ENCODE data around the gene KIF9.
"Not testable (repeated sequence)": the region's sequence is repeated elsewhere in the genome, so short reads cannot be mapped to it uniquely, and the experiment has no call there.

Gene KIF9, protein sequence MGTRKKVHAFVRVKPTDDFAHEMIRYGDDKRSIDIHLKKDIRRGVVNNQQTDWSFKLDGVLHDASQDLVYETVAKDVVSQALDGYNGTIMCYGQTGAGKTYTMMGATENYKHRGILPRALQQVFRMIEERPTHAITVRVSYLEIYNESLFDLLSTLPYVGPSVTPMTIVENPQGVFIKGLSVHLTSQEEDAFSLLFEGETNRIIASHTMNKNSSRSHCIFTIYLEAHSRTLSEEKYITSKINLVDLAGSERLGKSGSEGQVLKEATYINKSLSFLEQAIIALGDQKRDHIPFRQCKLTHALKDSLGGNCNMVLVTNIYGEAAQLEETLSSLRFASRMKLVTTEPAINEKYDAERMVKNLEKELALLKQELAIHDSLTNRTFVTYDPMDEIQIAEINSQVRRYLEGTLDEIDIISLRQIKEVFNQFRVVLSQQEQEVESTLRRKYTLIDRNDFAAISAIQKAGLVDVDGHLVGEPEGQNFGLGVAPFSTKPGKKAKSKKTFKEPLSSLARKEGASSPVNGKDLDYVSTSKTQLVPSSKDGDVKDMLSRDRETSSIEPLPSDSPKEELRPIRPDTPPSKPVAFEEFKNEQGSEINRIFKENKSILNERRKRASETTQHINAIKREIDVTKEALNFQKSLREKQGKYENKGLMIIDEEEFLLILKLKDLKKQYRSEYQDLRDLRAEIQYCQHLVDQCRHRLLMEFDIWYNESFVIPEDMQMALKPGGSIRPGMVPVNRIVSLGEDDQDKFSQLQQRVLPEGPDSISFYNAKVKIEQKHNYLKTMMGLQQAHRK

DNA sequence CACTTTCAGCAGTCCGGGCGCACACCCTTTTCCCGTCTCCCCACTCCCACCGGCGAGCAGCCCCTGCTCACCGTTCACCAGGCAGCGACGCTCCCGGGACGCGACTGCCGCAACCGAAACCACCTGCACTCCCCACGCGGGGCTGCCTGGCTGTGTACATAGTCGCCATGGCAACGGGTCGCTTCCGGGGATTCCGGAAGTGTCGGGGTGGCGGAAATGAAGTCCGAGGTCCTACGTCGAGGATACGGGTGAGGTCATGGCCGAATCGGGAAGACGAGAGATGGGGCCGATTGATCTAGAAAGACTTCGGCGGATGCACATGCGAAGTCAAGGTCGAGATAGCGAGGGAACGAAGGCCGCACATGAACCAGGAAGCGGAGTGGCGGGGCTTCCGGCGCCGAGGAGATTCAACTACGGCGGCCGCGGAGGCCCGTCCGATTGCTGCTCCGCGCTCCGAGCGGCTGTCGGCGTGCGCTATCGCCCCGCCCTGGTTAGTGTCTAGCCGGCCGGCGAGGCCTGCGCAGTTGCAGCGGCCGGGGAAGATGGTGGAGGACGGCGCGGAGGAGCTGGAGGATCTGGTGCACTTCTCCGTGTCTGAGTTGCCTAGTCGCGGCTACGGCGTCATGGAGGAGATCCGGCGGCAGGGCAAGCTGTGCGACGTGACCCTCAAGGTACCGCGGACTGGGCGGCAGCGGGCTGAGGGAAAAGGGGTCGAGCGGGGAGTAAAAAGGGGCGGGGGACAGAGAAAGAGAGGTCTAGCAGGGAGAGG, at the start of gene KIF9, which contains the start of gene KLHL18:
Gene KIF9 (minus strand): TSS at position 376 of the 769 bp plus-strand sequence. CDS start 5,425 bp downstream, outside the sequence.
Gene KLHL18 (plus strand): TSS at position 521 of the 769 bp plus-strand sequence. CDS start 22 bp downstream, at position 543.
- DNase-seq (ENCODE audit: low spot score) = peak; percentile 97

DNA sequence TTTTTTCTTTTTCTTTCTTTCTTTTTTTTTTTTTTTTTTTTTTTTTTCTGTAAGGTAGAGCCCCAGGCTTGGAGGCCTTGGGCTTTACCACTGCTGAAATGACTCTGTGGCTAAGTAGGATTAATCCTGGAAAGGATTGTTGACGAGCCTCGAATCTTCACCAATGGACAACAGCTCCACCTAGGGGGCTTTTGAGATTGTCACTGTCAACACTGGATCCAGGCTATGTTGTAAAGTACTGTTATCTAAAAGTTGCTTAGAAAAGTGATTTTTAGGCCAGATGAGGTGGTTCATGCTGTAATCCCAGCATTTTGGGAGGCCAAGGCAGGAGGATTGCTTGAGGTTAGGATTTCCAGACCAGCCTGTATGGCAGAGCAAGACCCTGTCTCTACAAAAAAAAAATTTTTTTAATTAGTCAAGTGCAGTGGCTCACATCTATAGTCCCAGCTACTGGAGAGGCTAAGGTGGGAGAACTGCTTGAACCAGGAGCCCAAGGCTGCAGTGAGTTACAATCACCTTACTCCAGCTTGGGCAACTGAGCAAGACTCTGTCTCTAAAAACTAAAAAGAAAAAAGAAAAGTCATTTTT, 41.8 kb upstream of the KIF9 start:
- peak; percentile 62 for DNase-seq (ENCODE audit: low spot score)

DNA sequence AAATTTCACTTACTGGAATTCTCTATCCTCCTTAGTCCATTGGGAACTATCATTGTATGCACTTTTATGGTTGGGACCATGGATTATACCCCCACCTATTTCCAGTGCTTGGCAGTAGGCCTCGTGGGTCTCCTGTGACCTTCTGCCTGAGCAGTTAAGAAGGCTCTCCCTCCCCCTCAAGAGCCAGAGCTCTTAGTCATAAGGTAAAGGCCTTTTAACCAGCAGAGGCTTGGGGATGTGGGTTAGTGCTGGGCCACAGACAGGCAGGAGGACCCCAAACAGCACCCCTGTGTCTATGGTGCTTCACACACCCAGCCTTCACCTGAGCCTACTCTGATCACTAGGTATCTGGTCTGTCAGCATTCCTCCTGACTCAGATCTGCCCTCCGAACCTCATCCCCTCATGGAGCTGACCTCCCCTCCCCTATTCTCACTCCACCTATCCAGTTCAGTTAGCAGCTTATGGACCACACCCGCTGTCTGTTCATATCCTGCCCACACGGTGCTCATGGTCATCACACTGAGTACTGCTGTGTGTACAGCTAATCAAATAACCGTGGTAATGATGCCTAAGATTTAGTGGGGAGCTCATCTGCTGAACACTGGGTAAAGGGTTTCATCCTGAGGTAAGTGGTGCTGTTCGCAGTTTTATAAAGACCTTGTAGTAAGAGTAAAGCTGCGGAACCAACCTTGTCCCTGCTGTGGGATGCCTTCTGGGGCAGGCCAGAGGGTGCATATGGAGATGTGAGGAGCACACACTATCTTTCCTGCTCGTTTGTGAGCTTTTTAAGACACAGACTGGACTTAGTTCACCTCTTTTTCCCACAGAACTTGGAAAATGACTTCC, 41.1 kb upstream of the KIF9 start:
- no peak for DNase-seq (ENCODE audit: low spot score)

DNA sequence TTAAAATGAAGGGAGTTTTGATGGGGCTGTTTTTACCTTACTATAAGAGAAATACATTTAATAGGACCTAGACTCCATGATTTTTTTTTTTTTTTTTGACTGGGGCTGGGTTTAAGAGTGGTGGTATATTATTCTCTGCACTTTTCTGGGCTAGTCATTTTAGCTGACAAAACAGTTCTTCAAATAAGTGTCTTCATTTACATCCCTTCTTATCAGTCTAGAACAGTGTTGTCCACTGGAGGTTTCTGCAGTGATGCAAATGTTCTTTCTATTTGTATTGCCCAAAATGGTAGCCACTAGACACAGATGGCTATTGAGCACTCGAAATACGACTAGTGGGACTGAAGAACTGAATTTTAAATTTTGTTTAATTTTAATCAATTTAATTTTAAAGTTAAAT, 37.4 kb upstream of the KIF9 start:
- DNase-seq (ENCODE audit: low spot score) = no peak

DNA sequence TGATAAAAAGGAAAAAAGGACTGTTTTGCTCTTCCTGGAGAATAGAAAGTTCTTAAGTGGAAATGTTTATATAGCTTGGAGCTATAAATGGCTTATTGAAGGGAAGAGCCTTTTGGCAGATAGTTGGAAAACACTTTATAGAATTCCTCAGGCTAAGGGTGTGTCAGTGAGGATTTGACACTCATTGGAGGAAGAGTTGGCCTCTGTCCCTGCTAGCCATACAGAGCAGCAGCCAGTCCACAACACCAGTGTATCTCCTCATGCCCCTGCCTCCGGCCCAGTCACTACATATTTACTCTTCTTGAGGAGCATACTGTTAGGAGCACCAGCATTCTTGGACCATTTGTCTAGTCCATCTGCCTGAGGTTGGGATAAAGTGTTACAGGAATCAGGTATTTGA, 36.3 kb upstream of the KIF9 start:
- DNase-seq (ENCODE audit: low spot score) = no peak

DNA sequence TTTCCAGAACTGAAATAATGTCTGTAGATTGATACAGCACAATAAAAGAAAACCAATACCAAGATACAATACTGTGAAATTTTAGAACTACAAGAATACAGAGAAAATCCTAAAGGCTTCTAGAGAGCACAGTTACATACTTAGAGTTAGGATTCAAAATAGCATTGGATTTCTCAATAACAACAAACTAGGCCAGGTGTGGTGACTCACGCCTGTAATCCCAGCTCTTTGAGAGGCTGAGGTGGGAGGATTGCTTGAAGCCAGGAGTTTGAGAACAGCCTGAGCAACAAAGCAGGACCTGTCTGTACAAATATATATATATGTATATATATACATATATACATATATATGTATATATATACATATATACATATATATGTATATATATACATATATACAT, 33.6 kb upstream of the KIF9 start:
- DNase-seq (ENCODE audit: low spot score) = not testable (repeated sequence)

DNA sequence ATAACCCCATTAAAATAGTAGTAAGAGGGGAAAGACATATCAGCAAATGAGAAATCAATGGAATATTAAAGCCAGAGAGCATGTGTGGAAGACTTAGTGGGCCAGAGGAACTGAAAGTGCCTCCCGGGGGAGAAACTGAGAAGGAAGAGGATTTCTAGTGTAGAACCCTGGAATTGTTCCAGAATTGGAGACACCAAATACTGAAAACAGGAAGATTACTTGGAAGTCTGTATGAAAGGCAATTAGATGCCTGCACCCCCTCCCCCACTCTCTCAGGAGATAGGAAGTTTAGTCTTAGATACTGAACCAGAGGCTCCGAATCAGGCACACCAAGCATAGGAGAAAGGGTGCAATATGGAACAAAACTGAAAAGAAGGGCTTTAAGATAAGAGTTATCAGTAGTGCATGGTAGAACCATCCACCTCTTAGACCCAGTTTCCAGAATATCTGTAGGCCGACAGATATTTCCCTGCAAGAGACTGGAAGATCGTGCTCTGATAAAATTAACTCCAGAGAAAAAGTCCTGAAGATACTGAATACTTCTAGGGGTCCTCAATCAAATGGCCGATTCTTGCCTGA, 32.6 kb upstream of the KIF9 start:
- DNase-seq (ENCODE audit: low spot score) = no peak

DNA sequence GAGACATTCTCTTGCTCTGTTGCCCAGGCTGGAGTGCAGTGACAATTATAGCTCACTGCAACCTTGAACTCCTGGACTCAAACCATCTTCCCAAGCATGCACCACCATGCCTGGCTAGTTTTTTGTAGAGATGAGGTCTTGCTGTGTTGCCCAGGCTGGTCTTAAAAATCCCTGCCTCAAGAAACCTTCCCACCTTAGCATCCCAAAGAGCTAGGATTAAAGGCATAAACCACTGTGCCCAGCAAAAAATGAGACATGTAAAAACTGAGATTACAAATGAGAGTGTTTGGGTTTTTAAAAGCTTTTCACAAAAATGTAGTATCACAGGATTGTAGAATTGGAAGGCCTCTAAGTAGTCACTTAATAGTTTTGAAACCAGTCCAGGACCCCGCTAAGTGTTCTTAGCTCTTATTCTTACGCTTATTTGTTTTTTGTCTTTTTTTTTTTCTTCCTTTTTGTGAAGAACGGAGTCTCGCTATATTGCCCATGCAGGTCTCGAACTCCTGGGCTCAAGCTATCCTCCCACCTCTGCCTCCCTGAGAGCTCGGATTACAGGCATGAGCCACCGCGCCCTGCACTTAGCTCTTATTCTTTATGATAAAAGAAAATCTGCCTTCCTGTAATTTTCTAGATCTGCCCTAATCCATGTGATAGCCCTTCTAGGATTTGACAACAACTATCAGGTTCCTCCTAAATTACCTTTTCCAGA, 31.6 kb upstream of the KIF9 start:
- no peak for DNase-seq (ENCODE audit: low spot score)

DNA sequence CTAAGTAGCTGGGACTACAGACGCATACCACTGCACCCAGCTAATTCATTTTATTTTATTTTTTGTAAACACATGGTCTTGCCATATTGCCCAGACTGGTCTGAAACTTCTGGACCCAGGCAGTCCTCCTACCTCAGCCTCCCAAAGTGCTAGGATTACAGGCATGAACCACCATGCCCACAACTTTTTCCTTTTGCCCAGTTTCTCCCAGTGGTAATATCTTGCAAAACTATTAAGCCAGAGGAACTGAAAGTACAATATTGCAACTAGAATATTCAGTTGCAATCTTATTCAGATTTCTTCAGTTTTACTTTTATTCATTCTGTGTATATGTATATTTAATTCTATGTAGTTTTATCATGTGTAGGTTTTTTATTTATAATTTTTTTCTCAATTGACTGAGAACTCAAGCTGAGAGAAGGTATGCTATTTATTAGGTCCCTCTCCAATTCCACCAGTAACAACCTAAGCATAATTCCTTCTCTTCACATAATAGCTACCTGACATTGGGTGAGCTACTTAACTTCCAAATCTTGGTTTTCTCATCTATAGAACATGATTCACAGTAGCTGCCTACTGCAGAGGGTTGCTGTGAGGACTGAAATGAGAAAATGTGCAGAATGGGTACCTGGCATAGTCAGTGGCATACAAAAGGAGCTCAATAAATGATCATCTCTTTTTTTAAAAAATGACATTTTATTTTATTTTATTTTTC, 30.9 kb upstream of the KIF9 start:
- no peak for DNase-seq (ENCODE audit: low spot score)

DNA sequence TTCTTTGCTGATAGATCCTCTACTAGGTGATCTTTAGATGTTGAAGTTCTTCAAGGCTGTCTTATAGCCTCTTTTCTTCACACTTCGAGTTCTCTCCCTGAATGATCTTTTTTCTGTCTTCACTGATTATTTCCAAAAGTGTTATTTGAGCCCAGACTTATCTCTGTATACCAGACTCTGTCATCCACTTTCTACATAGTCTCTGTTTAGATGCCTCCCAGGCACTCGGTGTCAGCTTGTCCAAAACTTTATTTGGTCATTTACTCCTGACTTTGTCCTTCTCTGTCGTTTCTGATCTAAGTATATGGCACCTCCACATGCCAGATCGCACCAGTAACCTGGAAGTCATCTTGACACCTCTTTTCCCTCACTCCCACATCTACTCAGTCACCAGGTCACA, 27.8 kb upstream of the KIF9 start:
- DNase-seq (ENCODE audit: low spot score) = no peak

DNA sequence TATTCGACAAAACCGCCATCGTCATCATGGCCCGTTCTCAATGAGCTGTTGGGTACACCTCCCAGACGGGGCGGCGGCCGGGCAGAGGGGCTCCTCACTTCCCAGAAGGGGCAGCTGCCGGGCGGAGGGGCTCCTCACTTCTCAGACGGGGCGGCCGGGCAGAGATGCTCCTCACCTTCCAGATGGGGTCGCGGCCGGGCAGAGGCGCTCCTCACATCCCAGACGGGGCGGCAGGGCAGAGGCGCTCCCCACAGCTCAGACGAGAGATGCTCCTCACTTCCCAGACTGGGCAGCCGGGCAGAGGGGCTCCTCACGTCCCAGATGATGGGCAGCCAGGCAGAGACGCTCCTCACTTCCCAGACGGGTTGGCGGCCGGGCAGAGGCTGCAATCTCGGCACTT, 26.6 kb upstream of the KIF9 start:
- not testable (repeated sequence) for DNase-seq (ENCODE audit: low spot score)

DNA sequence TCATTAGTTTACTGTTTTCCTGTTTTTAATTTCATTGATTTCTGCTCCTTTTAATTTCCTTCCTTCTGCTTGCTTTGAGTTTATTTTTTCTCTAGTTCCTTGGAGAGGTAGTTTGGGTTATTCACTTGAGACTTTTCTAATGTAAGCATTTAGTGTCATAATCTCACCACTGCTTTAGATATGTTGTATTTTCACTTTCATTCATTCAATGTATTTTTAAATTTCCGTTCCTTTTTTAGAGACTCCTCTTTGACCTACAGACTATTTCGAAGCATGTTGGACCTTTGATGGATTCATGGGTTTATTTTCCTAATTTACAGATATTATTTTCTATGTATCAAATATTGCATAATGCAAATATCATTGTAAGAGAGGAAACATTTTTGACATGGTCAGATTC, 23.4 kb upstream of the KIF9 start:
- no peak for DNase-seq (ENCODE audit: low spot score)

DNA sequence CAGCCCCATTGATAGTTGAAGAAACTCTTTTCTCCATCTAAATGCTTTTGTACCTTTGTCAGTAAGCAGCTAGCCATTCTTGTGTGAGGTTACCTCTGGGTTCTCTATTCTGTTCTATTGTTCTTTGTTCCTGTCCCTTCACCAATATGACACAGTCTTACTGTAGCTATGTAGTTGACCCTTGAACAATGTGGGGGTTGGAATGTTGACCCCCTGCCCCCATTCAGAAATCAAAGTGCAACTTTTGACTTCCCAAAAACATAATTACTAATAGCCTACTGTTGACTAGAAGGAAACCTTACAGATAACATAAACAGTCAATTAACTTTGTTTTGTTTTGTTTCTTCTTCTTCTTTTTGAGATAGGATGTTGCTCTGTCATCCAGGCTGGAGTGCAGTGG, 18.9 kb upstream of the KIF9 start:
- DNase-seq (ENCODE audit: low spot score) = no peak

DNA sequence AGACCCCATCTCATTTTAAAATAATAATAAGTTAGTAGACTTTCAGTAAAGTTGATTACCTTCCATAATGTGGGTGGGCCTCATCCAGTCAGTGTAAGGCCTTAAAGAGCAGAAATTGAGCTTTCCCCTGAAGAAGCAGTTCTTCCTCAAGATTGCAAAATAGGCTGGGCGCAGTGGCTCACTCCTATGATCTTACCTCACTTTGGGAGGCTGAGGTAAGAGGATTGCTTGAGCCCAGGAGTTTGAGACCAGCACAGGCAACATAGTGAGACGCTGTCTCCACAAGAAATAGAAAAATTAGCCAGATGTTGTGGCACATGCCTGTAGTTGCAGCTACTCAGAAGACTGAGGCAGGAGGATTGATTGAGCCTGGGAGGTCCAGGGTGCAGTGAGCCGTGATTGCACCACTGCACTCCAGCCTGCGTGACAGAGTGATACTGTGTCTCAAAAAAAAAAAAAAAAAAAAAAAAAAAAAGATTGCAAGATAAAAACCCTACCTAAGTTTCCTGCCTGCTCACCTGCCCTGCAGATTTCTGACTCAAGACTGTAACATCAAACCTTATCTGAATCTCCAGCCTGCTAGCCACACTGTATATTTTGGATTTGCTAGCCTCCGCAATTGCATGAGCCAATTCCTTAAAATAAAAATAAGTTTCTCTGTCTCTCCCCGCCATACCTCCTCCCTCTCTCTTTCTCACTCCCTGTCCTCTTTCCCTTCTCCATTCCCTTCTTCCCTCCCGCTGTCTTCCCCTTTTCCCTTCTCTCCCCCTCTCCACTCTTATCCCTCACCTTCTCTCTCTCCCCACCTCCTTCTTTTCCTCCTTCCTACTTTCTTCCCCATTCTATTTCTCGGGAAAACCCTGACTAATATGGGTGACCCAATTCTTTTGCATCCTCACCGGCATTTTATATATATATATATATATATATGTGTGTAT, 17.1 kb upstream of the KIF9 start:
- no peak for DNase-seq (ENCODE audit: low spot score)

DNA sequence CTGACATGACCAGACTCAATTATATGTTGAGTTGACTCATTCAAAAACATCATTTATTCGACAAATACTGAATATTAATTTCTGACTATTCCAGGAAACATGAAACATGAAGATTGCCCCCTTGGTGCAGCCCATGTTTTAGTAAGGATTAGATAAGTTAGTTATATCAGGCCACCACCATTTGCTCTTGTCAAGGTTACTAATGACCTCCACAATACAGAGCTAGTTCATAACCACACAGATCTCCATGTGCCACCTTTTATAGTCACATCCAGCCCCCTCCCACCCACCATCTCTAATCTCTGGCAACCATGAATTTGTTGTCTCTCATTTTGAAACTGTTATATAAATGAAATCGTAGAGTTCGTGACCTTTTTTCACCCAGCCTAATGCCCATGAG, 15.8 kb upstream of the KIF9 start:
- DNase-seq (ENCODE audit: low spot score) = no peak

DNA sequence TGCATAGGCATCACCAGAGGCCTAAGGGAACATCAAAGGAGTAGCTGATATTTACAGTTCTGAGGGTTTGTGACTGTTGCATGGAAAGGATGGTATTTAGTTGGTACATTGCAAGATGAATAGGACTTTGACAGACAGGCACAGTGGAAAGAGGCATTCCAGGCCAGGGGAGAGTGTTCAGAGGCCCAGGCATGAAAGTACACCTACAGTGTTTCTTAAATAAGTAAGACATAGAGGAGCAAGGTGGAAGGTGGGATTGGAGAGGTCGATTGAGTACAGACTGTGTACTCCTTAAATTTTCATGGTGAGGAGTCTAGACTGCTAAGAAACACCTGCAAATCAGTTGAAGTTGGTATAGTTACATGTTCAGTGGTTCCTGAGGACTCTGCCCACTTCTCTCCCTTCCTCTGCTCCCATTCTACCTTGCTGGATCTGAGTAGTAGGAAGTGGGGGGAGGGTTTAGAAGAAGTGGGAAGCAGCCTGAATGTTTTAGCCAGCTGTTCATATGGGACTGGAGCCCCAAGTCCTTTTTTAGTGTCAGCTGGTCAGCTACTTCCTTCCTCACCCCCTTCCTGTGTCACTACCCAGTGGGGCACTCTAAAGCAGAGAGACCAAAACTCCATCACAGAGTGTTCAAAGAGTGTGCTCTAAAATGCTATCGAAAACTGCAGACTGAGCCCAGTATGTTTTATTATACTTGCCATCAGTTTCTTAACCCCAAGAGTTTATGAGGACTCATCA, 14.1 kb upstream of the KIF9 start:
- no peak for DNase-seq (ENCODE audit: low spot score)

DNA sequence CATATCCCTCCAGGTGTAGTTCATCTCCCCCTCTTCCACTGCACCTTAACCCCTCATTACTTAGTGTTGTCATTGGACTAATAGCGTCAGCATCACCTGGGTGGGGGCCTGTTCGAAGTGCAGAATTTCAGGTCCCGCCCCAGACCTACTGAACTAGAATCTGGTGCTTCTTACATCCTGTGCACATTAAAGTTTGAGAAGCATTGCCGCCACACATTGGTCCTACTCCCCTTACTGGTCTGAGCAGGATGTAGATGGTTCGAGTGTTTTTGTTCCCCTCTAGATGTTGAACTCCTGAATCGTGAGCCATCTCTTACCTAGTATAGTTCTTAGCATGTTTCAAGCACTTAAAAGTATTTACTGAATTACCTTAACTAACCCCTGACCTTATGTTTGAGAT, 13.4 kb upstream of the KIF9 start:
- DNase-seq (ENCODE audit: low spot score) = no peak

DNA sequence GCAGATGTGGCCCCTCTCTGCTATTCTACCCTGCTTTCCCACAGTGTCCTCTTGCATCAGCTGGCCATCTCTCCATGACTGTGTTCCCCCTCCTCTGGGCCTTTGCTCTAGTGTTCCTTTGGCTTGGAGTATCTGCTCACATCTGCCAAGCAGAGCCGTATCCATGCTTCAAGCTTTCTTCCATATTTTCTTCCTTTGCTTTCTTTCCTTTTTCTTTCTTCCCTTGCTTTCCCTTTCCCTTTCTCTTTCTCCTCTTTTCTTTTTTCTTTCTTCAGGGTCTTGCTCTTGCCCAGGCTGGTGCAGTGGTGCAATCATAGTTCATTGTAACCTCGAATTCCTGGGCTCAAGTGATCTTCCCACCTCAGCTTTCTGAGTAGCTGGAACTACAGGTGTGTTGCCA, 12.7 kb upstream of the KIF9 start:
- no peak for DNase-seq (ENCODE audit: low spot score)

Data from CD4-positive, alpha-beta T cell treated with Interleukin-2 at 100 ng/mL for 4 hours (primary cell).